GM21786 (cell line): Measurements from ENCODE around the gene ZNRF3.
"Not testable (repeated sequence)": the region's sequence is repeated elsewhere in the genome, so short reads cannot be mapped to it uniquely, and the experiment has no call there.

Experiments used
- ATAC-seq: cut with Tn5 transposase; IDR thresholded peaks from one replicate; pipeline ENCODE4 v1.9.1; 2021; ENCODE audit not compliant: unreplicated experiment

ZNRF3 gene

GRCh38 chr22:29030016-29030617 lies 146.7 kb downstream of the ZNRF3 start:
- no peak for ATAC-seq

DNA sequence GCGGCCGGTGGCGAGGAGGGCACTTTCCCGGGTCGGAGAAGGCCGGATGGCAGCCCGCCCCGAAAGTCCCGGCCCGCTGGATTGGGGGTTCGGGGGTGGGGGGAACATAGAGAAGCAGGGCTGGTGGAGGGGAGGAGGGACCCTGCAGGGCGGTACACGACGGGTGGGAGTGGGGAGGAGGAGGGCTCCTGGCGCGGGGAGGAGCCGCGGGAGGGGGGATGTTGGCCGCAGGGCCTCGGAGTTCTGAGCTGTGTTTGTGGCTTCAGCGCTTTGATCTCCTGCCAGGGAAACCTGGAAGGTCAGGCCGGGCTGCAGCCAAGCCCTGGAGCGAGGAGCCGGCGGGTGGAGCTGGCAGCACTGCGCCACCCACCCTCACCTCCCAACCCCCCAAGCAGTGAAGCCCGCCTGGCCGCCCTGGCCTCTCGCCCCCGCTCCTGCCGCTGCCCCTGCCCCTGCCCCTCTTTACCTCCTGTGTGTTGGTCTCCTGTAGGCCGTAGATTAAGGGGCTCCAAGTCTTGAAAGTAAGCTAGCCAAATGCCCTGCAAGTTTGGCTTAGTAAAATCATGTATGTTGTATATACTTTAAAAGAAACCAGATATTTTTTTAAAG lies 147.3 kb downstream of the ZNRF3 start:
- ATAC-seq, result no peak

- ATAC-seq, result no peak
These were observed 148.0 kb downstream of the ZNRF3 start for GRCh38 chr22:29031227-29032011.

- no peak for ATAC-seq
These were observed 148.7 kb downstream of the ZNRF3 start for GRCh38 chr22:29032014-29032475.

DNA sequence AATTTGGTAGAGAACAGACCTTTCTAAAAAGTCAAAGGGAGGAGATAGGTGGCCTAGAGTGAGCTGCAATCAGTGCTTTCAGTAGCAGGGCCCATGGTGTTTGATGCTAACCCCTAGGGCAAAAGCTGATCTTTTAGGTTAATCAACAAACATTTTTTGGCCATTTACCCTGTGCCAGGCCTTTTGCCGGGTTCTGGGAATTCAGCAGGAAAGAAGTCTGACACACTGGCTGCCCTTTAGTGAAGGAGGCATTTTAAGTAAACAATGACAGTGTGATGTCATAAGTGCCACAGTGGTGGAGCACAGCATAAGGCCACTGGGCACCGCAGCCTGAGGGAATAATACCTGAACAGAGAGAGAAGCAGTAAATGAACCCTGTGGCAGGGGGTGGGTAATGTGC lies 149.2 kb downstream of the ZNRF3 start:
- no peak for ATAC-seq

DNA sequence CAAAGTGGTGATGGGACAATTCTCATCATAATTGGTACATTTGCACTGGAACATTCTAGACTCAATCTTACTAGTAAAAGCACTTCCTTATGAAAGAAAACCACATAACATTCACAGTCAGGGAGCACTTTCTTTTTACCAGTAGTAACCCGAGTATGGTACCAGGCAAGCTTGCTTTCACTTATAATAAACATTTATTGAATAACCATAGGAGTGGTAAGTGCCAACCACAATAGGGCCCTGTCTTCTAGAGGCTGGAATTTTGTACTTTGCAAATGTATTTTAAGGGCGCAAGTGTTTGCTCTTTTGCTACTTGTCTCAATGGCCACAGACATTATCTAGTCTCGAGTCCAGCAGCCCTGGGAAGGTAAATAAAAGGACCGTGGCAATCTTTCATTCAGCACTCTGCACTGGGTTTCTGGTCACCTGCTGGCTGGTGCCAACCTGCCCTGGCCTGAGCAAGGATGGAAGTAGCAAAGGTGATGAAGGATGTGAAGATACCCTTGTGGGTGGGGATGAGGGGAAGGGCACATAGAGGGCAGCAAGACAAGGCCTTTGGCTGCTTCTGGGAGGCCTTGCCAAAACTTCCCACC lies 154.1 kb downstream of the ZNRF3 start:
- ATAC-seq, result no peak

- no peak for ATAC-seq
These were observed 155.8 kb downstream of the ZNRF3 start for GRCh38 chr22:29039148-29039547.

- not testable (repeated sequence) for ATAC-seq
These were observed 156.3 kb downstream of the ZNRF3 start for GRCh38 chr22:29039684-29040083.

GRCh38 chr22:29040385-29041275 lies 157.3 kb downstream of the ZNRF3 start:
- no peak for ATAC-seq

GRCh38 chr22:29041408-29041807 lies 158.0 kb downstream of the ZNRF3 start:
- no peak for ATAC-seq

DNA sequence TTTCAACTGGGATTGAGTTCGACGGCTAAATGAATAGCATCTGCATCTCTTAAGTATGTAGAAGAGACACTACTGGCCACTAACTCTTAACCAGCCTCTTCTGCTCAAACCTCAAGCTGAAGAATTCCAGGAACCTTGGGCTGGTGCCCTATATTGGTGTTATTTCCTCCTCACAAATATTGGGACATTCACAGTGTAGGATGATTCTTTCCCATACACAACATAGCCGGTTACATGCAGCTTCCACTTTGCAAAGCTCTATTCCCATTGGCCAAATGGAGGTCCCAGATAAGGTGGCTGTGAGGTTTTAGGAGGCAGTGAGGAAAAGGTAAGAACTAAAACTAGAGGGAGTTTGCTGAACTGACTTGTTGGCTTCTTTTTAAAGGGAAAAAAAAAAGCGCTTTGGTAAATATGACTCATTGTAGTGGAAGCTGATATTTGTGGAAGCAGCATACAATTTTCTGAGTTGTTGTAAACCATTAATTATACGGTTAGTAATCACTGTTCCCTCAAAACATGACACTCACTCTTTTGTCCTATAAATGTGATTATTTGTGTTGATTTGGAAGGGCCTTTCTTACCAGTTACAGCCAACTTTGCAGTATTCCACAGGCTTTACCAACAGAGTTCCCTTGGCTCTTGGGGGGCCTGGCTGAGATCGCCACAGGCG lies 160.7 kb downstream of the ZNRF3 start:
- ATAC-seq, result no peak

GRCh38 chr22:29044657-29045176 lies 161.3 kb downstream of the ZNRF3 start:
- ATAC-seq, result no peak

GRCh38 chr22:29048822-29049654 lies 165.7 kb downstream of the ZNRF3 start:
- ATAC-seq, result no peak

DNA sequence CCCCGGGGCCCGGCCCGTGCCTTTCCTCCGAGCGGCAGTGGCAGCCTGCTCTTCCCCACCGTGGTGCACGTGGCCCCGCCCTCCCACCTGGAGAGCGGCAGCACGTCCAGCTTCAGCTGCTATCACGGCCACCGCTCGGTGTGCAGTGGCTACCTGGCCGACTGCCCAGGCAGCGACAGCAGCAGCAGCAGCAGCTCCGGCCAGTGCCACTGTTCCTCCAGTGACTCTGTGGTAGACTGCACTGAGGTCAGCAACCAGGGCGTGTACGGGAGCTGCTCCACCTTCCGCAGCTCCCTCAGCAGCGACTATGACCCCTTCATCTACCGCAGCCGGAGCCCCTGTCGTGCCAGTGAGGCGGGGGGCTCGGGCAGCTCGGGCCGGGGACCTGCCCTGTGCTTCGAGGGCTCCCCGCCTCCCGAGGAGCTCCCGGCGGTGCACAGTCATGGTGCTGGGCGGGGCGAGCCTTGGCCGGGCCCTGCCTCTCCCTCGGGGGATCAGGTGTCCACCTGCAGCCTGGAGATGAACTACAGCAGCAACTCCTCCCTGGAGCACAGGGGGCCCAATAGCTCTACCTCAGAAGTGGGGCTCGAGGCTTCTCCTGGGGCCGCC lies 166.4 kb downstream of the ZNRF3 start:
- no peak for ATAC-seq

DNA sequence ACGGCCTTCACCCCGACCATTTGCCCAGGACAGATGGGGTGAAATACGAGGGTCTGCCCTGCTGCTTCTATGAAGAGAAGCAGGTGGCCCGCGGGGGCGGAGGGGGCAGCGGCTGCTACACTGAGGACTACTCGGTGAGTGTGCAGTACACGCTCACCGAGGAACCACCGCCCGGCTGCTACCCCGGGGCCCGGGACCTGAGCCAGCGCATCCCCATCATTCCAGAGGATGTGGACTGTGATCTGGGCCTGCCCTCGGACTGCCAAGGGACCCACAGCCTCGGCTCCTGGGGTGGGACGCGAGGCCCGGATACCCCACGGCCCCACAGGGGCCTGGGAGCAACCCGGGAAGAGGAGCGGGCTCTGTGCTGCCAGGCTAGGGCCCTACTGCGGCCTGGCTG lies 167.1 kb downstream of the ZNRF3 start:
- no peak for ATAC-seq

GRCh38 chr22:29053048-29053702 lies 169.8 kb downstream of the ZNRF3 start:
- ATAC-seq, result no peak

- no peak for ATAC-seq
These were observed 170.9 kb downstream of the ZNRF3 start for GRCh38 chr22:29054251-29054767.
